ENCODE measurements around the gene CPSF6.
"Not testable (repeated sequence)": the region's sequence is repeated elsewhere in the genome, so short reads cannot be mapped to it uniquely, and the experiment has no call there.

CPSF6 gene, protein sequence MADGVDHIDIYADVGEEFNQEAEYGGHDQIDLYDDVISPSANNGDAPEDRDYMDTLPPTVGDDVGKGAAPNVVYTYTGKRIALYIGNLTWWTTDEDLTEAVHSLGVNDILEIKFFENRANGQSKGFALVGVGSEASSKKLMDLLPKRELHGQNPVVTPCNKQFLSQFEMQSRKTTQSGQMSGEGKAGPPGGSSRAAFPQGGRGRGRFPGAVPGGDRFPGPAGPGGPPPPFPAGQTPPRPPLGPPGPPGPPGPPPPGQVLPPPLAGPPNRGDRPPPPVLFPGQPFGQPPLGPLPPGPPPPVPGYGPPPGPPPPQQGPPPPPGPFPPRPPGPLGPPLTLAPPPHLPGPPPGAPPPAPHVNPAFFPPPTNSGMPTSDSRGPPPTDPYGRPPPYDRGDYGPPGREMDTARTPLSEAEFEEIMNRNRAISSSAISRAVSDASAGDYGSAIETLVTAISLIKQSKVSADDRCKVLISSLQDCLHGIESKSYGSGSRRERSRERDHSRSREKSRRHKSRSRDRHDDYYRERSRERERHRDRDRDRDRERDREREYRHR

GRCh38 chr12:69239352-69239921 lies at the start of gene CPSF6:
Gene CPSF6, plus strand, starts transcription at chr12:69239569. Its CDS starts 78 bp downstream, at chr12:69239647.
- in situ Hi-C loops (cut with MboI; ENCODE audit: low sequenced_read_pairs), result no loop called here

- in situ Hi-C loops (cut with MboI; ENCODE audit: low sequenced_read_pairs), result no loop called here
These were observed 42.8 kb upstream of the CPSF6 start for GRCh38 chr12:69196302-69197288.

GRCh38 chr12:69199976-69200375 lies 39.4 kb upstream of the CPSF6 start:
- in situ Hi-C loops (cut with MboI; ENCODE audit: low sequenced_read_pairs), result not testable (repeated sequence)

GRCh38 chr12:69204191-69204590 lies 35.2 kb upstream of the CPSF6 start:
- in situ Hi-C loops (cut with MboI; ENCODE audit: low sequenced_read_pairs), result no loop called here

DNA sequence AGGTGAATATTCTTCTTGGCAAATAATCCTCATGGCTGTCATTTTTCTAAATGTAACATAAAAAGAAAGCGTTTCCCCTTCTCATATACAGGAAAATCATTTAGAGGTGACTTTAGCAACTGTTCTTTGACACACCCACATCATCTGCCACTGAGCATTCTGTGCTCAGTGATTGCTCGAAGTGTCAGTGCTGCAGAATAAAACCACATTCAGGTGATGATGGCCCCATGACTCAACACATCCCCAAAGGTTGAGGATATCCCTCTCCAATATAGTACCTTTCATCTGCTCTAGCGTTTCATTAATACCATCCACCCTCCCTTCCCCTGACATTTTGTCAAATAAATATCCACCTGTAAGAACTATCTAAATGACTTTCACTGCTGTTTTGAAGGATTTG lies 28.7 kb upstream of the CPSF6 start:
- in situ Hi-C loops (cut with MboI; ENCODE audit: low sequenced_read_pairs), result no loop called here

DNA sequence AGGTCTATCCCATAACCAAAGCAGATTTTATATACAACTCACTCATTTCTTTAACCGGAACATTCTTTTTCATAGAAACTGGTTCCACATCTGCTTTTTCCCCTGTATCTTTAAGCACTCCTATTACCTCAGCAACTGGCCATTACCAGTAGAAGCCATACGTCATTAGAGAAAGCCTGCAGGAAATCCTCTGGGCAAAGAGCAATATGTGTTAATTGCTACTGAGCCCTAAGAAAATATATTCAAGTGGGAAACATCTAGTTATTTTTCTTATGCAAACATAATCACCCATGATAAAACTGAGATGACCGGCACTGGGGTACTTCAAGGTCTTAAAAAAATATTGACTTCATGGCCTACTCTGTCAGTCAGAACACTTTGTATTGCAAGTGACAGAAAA lies 28.2 kb upstream of the CPSF6 start:
- in situ Hi-C loops (cut with MboI; ENCODE audit: low sequenced_read_pairs), result no loop called here

DNA sequence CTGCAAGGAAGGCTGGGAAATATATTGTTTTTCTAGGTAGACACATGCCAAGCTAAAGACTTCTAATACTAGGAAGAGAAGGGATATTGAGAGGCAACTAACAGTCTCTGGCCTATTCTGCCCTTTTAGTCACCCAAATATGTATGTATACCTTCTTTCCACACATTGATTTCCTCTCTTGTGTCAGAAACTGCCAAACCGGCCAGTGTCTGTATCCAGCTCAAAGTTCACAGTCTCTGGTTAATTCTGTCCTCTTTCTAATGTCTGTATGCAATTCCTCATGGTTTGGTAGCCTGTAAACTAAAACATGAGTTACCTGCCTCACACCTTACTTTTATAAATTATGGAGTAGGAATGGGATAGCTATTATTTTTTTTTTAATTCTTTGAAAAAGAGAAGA lies 25.2 kb upstream of the CPSF6 start:
- in situ Hi-C loops (cut with MboI; ENCODE audit: low sequenced_read_pairs), result no loop called here

- in situ Hi-C loops (cut with MboI; ENCODE audit: low sequenced_read_pairs), result no loop called here
These were observed 14.0 kb upstream of the CPSF6 start for GRCh38 chr12:69225251-69225910.

GRCh38 chr12:69231479-69231878 lies 7.9 kb upstream of the CPSF6 start:
- in situ Hi-C loops (cut with MboI; ENCODE audit: low sequenced_read_pairs), result no loop called here

GRCh38 chr12:69238589-69239351 lies 599 bp upstream of the CPSF6 start:
- in situ Hi-C loops (cut with MboI; ENCODE audit: low sequenced_read_pairs), result no loop called here

- in situ Hi-C loops (cut with MboI; ENCODE audit: low sequenced_read_pairs), result no loop called here
These were observed 707 bp downstream of the CPSF6 start for GRCh38 chr12:69239922-69240630.

GRCh38 chr12:69240631-69240995 lies 1.2 kb downstream of the CPSF6 start:
- in situ Hi-C loops (cut with MboI; ENCODE audit: low sequenced_read_pairs), result no loop called here

DNA sequence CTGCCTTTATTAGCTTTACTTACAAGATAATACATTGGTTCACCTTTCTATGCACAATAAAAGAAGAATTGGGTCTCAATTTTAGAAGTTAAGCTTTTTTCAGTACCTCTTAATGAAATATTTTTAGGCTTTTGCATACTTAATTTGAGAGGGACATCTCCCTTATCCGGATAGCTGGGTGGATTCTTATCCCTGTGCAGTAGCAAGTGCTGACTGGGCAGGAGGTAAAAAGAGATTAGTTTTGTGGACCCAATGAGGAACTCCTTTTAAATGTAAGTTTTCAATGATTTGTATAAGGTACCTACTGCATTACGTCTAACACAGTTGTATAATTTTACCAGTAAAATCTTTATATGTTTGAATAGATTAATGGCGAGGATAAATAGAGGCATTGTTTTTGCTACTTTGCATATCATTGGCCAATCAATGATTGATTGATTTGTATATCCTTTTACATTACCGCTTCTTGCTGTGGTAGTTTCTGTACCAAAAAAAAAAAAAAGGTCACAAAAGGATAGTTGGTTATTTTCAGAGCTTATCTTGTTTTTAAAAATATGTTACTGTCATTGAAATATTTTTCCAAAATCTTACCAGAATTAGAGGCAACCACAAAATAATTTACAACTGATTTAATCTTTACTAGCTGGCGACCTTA lies 2.2 kb downstream of the CPSF6 start:
- in situ Hi-C loops (cut with MboI; ENCODE audit: low sequenced_read_pairs), result no loop called here

DNA sequence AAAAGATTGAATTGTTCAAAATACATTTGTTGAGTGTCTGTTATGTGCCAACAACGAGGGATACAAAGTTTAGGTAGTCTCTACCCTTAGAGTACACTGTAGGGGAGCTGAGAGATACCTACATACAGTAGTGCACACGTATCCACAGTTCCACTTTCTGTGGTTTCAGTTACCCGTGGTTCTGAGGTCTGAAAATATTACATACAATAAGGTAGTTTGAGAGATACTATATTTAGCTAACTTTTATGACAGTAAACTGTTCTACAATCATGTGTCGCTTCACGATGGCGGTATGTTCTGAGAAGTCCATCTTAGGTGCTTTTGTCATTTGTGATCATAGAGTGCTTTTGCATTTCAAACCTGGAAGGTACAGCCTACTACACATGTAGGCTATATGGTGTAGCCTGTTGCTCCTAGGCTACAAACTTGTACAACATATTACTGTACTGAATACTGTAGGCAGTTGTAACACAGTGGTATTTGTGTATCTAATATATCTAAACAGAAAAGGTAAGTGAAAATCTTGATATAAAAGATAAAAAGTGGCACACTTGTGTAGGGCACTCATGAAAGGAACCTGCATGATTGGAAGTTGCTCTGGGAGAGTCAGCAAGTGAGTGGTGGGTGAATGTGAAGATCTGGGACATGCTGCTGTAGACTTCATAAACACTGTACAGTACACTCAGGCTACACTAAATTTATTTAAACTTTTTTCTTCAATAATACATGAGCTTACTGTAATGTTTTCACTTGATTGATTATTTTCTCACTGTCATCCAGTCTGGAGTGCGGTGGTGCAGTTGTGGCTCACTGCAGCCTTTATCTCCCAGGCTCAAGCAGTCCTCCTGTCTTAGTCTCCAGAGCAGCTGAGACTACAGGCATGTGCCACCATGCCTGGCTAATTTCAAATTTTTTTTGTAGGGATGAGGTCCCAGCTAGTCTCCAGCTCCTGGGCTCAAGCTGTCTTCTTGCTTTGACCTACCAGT lies 4.0 kb downstream of the CPSF6 start:
- in situ Hi-C loops (cut with MboI; ENCODE audit: low sequenced_read_pairs), result no loop called here

DNA sequence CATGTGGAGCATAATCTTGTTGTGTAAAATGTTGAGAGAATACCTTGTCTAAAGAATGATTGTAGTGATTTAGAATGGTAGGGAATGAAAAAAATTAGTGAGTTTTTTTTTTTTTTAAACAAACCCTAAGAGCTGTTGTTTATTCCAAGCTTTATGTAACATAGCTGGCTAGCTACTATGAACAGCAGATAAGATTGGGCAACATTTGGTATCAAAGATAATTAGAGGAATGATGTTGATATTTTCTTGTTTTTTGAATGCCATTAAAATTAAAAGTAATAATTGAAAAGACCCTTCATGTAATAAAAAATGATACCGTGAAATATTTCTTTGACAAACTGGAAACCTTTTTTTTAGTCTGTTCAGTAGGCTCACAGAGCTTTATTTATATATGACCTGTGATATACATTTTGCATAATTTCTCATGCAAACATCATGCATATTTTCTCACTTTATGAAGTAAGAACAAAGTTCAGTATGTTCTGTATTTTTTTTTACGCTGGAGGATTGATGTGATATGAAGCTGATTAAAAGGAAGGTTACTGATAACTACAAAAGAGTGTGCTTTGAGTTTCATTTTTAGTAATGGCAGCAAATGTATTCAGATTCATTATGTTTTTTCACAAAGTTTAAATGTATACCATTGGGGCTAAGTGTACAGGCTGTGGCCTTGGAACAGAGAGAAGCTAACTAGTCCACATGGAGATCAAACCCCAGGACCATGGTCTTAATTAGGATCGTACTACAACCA lies 8.1 kb downstream of the CPSF6 start:
- in situ Hi-C loops (cut with MboI; ENCODE audit: low sequenced_read_pairs), result no loop called here

GRCh38 chr12:69252033-69252432 lies 12.7 kb downstream of the CPSF6 start:
- in situ Hi-C loops (cut with MboI; ENCODE audit: low sequenced_read_pairs), result loop anchor here (10.0 to 25.0 kb wide), 2 partner anchors 97 to 390 kb away; no protein-coding TSS in a partner anchor

GRCh38 chr12:69254046-69254445 lies 14.7 kb downstream of the CPSF6 start:
- in situ Hi-C loops (cut with MboI; ENCODE audit: low sequenced_read_pairs), result loop anchor here (10.0 to 25.0 kb wide), 2 partner anchors 99 to 392 kb away; no protein-coding TSS in a partner anchor
